ENCODE results near the gene THAP4.

DNA sequence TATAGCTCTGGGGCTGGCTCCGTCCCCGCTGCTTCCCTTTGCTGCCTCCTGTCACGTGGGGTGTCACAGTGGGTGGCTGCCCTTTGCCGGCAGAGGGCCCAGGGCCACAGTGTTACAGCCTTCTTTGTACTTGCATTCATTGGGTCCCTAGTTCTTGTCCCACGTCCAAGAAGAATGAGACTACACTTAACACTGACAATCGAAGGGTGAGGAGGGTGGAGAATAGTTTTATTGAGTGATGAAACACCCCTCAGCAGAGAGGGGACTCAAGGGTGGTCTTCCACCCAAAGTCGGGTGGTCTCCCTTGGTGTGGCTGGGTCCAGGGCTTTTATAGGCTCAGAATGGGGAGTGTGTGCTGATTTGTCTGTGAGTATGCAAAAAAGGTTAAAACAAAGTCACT is 2.4 kb upstream of the THAP4 start:
- TF ChIP-seq, protein P1, sequence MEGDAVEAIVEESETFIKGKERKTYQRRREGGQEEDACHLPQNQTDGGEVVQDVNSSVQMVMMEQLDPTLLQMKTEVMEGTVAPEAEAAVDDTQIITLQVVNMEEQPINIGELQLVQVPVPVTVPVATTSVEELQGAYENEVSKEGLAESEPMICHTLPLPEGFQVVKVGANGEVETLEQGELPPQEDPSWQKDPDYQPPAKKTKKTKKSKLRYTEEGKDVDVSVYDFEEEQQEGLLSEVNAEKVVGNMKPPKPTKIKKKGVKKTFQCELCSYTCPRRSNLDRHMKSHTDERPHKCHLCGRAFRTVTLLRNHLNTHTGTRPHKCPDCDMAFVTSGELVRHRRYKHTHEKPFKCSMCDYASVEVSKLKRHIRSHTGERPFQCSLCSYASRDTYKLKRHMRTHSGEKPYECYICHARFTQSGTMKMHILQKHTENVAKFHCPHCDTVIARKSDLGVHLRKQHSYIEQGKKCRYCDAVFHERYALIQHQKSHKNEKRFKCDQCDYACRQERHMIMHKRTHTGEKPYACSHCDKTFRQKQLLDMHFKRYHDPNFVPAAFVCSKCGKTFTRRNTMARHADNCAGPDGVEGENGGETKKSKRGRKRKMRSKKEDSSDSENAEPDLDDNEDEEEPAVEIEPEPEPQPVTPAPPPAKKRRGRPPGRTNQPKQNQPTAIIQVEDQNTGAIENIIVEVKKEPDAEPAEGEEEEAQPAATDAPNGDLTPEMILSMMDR (IDR thresholded peaks at IDR 0.05), result no peak
- no peak for TF ChIP-seq POLR2A (IDR thresholded peaks at IDR 0.05)

Measured in body of pancreas (tissue), 4 donors.